ENCODE data around the gene SLC6A20.
"Not testable (repeated sequence)": the region's sequence is repeated elsewhere in the genome, so short reads cannot be mapped to it uniquely, and the experiment has no call there.

The SLC6A20 gene

GRCh38 chr3:45777746-45778386, 18.5 kb downstream of the SLC6A20 start:
- DNase-seq = no peak

DNA sequence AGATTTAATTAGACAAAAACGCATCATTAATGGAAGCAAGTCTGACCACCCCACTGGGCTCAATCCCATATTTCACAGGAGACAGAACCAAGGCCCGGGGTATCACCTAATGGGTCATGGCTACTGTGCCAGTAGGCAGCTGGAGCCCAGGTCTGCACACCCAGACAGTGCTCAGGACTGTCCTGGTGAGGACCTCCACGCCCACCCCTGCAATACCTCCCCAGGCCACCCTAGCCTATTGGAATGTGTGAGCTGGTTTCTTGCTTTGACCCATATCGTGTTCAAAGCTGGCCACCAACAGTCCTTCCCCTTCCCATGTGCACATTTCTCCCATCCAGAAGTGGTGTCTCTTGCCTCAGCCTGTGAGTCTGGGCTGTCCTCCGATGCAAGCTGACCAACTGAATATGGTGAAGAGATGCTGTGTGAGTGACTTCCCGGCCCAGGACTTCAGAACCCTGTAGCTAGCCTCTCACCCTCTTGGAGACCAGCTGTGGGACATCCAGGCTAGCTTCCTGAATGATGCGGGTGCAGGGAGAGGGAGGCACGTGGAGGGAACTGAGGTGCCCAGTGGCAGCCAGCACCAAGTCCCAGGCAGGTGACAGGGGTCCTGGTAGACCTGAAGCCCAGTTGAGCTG, 19.1 kb downstream of the SLC6A20 start:
- no peak for DNase-seq

DNA sequence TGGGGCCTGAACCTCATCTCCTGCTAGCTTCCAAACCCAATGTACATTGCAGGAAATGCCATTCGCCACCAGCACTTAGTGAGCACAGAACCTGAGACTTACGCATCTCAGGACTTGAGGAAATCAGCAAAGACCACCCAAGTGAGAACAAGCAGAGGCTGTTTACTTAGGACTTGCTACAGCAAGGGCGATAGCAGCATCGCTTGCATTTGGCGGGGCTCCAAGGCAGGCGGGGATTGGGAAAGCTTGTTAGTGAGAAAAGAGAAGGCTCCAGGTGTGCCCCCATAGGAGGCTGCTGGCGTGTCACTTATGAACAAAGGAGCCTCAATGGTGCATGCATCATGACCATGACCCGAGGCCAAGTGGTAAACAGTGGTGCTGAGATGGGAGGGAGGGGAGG, 19.7 kb downstream of the SLC6A20 start:
- no peak for DNase-seq

- DNase-seq = no peak
Observed at GRCh38 chr3:45776301-45776595, 20.1 kb downstream of the SLC6A20 start.

GRCh38 chr3:45775571-45776300, 20.6 kb downstream of the SLC6A20 start:
- no peak for DNase-seq

- DNase-seq = no peak
Observed at GRCh38 chr3:45774581-45775521, 21.5 kb downstream of the SLC6A20 start.

DNA sequence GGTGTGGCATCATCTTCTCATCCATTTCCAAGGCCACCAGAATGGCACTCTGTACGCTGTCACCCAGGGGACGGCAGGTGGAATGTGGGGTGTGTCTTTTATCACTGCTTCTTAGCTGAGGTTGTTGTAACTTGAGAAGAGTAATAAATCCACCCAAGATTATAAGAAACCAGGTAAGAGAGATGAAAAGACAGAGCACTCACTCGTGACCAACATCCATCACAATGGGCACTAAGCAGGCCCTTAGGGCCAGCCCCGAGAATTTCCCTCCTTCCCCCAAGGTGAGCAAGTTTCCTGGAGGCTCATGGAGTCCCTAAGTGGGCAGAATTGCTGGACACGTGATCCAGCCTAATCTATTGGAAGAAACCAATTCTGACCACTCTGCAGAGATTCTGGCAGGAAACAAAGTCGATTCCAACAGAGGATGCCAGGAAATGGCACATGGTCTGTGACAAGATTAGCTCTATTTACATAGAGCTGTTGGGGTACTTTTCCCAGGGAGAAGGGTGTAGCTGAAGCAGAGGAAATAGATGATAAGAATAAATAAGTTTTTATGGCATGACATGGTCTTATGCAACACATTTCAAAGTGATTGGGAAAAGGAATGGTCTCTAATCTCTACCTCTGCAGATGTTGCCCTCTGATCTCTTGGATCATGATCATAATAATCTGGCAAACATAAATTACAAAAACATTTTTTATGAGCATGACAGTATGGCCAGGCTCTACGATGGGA, 22.5 kb downstream of the SLC6A20 start:
- DNase-seq = no peak

GRCh38 chr3:45773072-45773471, 23.3 kb downstream of the SLC6A20 start:
- no peak for DNase-seq

GRCh38 chr3:45772341-45773035, 23.8 kb downstream of the SLC6A20 start:
- no peak for DNase-seq

- DNase-seq = no peak
Observed at GRCh38 chr3:45771831-45772230, 24.5 kb downstream of the SLC6A20 start.

DNA sequence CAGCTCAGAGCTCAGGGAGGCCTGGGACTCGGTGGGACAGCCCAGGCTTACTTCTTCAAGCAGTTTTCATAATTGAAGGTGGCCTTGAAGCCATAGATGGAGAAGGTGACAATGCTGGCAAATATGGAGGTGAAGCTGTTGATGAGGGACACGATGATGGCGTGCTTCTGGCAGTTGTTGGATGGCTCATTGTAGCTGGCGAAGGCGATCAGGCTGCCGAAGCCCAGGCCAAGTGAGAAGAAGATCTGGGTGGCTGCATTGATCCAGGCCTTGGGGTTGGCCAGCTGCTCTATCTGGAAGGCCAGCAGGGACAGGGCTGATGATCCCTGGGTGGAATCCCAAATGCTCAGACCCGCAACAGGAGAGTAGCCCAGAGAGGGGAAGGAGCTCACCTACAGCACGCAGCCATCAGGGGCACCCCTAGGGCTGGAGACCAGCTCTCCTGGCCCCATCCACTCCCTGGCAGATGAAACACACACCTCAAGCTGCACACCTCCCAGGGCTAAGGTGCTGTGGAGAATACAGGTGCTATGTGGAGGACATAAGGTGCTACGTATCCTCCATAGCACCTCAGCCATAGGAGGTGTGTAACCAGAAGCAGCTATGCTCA, 25.1 kb downstream of the SLC6A20 start:
- no peak for DNase-seq

- DNase-seq = no peak
Observed at GRCh38 chr3:45765958-45766357, 30.4 kb downstream of the SLC6A20 start.

- no peak for DNase-seq
Observed at GRCh38 chr3:45765266-45765851, 31.0 kb downstream of the SLC6A20 start.

DNA sequence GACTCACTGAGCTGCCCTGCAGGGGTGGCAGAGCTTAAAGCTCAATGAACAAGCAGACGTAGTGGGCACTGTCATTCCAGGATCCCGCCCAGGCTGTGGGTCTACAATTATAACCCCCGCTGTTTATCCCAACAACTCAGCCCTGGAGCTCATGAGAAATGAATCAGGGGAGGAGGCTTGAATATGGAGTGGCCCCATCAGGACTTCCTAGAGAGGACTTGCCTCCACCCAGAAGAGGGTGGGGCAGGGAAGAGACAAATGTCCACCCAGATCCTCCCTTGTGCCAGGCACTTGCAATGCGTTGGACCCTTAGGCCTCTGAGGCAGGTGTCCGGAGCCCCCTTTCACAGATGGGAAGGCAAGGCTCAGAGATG, 33.0 kb downstream of the SLC6A20 start:
- no peak for DNase-seq

GRCh38 chr3:45762647-45763302, 33.6 kb downstream of the SLC6A20 start:
- DNase-seq = no peak

DNA sequence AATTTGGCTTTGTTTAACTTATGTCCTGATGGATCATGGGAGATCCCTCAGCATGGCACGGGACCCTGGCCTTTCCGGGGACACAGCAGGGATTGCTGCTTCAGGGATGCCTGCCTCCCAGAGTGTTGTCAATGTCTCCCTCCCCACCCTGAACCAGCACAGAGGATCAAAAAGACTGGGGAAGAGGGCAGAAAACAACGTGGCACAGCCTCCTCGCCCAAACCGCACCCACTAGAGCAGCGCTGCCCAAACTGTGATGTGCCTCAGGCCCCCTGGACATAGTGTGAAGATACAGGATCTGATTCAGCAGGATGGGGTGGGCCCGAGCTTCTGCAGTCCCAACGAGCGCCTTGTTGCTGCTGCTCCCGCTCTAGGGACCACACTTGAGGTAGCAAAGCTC, 34.5 kb downstream of the SLC6A20 start:
- DNase-seq = no peak

GRCh38 chr3:45760878-45761711, 35.2 kb downstream of the SLC6A20 start:
- peak; percentile 18 for DNase-seq

DNA sequence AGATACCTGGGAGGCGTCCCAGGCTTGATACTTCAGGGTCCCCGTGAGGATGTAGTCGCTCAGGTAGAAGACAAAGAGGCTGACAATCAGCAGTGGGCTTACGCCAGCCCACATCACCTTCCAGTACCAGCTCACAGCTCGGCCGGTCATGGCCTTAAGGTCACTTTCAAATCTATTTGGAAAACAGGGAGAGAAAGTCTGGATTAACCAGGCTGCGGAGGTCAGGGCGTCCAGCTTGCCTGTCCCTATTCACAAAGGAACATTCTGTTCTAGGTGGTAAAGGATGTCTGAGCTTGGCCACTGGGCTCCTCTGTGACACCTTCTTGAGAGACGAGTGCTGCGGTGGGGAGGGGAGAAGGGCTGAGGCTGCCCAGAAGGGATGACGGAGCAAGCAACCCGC, 36.5 kb downstream of the SLC6A20 start:
- DNase-seq = no peak

GRCh38 chr3:45758871-45759270, 37.5 kb downstream of the SLC6A20 start:
- no peak for DNase-seq

GRCh38 chr3:45757141-45757540, 39.2 kb downstream of the SLC6A20 start:
- DNase-seq = not testable (repeated sequence)
